ENCODE results near the gene TMEM218.

- TF ChIP-seq POLR2A (IDR thresholded peaks at IDR 0.05; ENCODE audit: low read depth, low read length) (no peak), CTCF (IDR thresholded peaks at IDR 0.05; ENCODE audit: extremely low read depth in 1 of 2, insufficient read depth in 1 of 2, low read depth in 1 of 2, low read length in 2 of 2) (no peak), POLR2AphosphoS5 (IDR thresholded peaks at IDR 0.05; ENCODE audit: insufficient read depth, low read depth, low read length) (no peak), EZH2 (IDR thresholded peaks at IDR 0.05; ENCODE audit: borderline replicate concordance, low read depth, low read length, severe bottlenecking) (no peak), MYC (IDR thresholded peaks at IDR 0.05; ENCODE audit: low read depth, low read length) (no peak), FOS (IDR thresholded peaks at IDR 0.05; ENCODE audit: borderline replicate concordance, insufficient read depth, low read length) (no peak)
- TF ChIP-seq, protein P1, sequence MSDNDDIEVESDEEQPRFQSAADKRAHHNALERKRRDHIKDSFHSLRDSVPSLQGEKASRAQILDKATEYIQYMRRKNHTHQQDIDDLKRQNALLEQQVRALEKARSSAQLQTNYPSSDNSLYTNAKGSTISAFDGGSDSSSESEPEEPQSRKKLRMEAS (IDR thresholded peaks at IDR 0.05; ENCODE audit: insufficient read depth, insufficient read length), result no peak
These were observed 13.2 kb upstream of the TMEM218 start for GRCh38 chr11:125124618-125124992.
